Measurements from ENCODE around the gene PFDN5.

The PFDN5 gene

GRCh38 chr12:53295070-53295890 is at the start of gene PFDN5:
PFDN5 (plus strand) TSS chr12:53295542; CDS start chr12:53295568, 26 bp downstream.
- DNase-seq: peak; percentile 51

GRCh38 chr12:53251477-53252348 is 43.6 kb upstream of the PFDN5 start:
- DNase-seq: peak; percentile 30

GRCh38 chr12:53252349-53252916 is 42.9 kb upstream of the PFDN5 start:
- no peak for DNase-seq

DNA sequence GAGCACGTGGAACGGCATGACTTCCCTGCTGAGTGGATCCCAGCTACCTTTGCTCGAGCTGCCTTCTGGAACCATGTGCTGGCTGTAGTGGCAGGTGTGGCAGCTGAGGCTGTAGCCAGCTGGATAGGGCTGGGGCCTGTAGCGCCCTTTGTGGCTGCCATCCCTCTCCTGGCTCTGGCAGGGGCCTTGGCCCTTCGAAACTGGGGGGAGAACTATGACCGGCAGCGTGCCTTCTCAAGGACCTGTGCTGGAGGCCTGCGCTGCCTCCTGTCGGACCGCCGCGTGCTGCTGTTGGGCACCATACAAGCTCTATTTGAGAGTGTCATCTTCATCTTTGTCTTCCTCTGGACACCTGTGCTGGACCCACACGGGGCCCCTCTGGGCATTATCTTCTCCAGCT is 42.0 kb upstream of the PFDN5 start:
- DNase-seq: no peak

- no peak for DNase-seq
Observed at GRCh38 chr12:53254816-53255545, 40.4 kb upstream of the PFDN5 start.

DNA sequence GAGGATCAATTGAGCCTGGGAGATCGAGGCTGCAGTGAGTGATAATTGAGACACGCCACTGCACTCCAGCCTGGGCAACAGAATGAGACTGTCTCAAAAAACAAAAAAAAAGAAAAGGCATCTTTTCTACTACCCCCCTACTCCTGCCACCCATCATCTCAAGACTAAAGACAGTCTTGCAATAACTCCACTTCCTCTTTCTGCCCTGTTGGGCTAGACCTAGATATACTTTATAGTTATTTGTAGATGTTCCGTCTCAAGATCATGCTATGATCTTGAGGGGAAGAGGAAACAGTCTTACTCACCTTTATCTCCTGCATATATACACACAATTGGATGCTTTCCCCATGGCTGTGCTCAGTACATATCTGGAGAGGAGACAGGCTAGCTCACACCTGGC is 39.3 kb upstream of the PFDN5 start:
- DNase-seq: no peak

GRCh38 chr12:53258541-53259539 is 36.5 kb upstream of the PFDN5 start:
- no peak for DNase-seq

GRCh38 chr12:53259891-53260290 is 35.5 kb upstream of the PFDN5 start:
- no peak for DNase-seq

DNA sequence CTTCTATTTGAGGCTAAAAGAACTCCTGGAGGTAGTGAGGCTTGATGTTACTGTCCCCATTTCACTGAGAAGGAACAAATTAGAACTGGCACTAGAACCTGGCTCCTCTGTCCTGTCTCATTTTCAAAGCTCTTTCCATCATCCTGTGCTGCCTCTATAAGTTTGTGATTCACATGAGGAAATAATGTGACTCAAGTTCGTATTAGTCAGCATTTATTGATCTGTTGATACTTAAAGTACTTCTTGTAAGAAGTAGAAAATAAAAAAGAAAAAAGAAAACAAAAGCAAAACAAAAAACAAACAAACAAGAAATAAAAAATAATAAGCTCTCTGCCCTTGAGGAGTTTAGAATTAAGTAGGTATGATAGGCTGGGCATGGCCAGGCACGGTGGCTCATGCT is 29.6 kb upstream of the PFDN5 start:
- no peak for DNase-seq

DNA sequence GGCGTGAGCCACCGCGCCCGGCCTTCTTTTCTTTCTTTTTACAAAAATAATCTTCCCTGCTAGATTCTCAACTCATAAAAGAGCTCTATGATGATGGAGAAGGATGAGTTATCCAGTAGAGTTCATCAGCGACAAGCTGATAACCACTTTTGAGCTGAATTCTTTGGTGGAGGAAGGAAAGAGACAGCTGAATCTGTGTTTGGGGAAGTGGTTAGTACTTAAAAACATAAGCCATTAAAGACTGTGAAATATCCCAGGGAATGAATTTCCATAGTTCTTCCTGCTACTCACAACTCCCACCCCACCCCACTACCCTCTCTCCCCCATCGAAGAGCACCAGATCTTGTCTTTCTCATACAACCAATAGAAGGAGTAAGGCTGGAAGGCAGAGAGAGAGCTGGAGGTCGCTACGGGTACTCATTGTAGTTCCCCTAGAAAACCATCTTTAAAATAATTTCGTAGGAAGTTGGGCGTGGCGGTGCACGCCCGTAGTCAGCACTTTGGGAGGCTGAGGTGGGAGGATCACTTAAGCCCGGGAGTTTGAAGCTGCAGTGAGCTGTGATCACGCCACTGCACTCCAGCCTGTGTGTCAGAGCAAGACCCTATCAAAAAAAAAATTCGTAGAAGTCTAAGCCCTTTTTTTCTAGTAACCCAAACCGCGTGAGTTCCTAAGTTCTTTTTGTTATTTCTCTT is 27.9 kb upstream of the PFDN5 start:
- no peak for DNase-seq

DNA sequence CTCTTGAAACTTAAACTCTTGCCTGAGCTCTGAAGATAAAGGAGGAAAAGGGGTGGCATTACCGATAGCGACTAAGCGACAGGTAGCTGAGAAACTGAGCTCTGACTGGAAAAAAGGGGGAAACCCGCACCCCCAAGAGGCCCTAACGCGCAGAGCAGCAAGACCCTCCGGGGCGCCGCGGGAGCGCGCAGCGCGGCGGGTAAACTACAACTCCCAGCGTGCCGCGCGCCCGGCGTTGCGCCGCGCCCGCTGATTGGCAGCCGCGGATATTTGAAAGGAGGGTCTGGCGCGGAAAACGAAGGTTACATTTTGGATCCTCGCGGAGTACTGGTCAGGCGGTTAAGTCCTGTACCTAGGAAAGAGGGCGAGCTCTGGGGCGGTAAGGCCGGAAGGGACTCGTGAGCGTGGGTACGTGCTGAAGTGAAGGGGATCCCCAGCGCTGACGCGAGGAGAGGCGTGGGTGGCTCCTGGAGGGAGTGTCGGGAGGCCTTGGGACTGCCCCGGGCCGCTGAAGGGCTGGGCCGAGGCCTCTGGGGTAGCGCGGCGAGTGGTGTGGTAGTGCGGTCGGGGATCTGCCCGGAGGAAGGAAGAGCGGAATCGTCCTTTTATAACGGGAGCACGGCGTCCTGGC is 27.2 kb upstream of the PFDN5 start, which contains the start of gene ESPL1:
Gene ESPL1, plus strand, starts transcription at position 301 of the 631 bp plus-strand sequence. CDS start 468 bp downstream, outside the sequence.
- DNase-seq: peak; percentile 37

DNA sequence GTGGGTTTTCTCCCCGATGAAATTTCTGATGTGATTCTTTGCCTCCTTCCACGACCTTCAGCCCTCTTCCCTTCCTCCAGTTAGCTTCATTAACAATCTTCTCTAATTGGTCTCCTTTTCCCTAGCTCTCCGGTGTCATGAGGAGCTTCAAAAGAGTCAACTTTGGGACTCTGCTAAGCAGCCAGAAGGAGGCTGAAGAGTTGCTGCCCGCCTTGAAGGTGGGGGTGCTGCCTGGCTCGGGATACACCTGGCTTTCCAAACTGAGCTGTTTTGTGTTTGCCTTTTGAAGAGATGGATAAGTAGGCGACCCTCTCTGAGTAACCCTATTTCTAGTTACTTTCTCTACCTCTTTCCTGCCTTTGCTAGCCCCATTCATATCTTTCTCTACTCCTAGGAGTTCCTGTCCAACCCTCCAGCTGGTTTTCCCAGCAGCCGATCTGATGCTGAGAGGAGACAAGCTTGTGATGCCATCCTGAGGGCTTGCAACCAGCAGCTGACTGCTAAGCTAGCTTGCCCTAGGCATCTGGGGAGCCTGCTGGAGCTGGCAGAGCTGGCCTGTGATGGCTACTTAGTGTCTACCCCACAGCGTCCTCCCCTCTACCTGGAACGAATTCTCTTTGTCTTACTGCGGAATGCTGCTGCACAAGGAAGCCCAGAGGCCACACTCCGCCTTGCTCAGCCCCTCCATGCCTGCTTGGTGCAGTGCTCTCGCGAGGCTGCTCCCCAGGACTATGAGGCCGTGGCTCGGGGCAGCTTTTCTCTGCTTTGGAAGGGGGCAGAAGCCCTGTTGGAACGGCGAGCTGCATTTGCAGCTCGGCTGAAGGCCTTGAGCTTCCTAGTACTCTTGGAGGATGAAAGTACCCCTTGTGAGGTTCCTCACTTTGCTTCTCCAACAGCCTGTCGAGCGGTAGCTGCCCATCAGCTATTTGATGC is 26.4 kb upstream of the PFDN5 start:
- no peak for DNase-seq

DNA sequence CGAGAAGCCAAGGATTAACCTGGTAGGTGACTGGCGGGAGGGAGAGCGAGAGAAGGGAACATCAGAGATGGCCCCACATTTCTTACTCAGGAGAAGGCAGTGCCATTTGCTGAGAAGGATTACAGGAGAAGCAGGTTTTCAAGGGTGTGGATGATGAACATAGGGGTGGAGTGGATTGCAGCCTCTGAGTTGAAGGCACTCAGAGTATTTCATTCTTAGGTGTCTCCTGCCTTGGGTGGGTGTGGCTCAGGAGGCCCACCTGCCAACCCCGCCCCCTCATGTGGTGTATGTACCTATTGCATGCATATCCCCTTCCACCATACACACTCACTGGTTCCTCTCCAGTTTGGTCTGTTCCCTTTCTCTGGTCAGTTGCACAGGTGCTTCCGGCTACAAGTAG is 20.9 kb upstream of the PFDN5 start:
- no peak for DNase-seq

- DNase-seq: no peak
Observed at GRCh38 chr12:53276511-53276910, 18.8 kb upstream of the PFDN5 start.

- DNase-seq: no peak
Observed at GRCh38 chr12:53277981-53278380, 17.4 kb upstream of the PFDN5 start.

- no peak for DNase-seq
Observed at GRCh38 chr12:53279283-53279869, 16.0 kb upstream of the PFDN5 start.

DNA sequence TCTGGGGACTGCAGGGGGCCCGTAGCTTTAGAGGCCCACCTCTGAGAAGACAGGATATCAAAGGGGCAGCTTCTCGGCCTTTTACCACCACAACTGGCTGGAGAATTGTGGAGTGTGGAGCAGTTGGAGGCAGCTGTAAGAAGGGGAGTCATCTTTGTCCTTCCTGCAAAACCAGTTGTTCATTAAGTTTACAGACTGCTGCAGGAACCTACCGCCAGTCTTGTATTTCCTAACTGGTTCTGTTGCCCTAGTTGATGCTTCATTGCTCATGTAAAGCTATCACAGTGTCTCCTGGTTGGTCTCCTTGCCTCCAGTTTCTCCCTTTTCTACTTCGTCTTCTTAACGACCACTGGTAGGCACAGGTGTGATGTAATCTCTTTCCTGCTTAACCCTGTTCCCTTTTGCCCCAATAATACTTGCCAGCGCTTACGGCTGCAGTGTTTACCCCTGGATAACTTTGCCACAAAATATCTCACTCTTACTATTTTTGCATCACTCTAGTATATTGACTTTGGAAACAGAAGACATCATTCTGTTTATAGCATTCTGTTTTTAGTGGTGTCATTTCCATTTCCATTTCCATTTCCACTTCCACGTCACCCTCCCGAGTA is 15.3 kb upstream of the PFDN5 start:
- DNase-seq: no peak

GRCh38 chr12:53286448-53286847 is 8.9 kb upstream of the PFDN5 start:
- no peak for DNase-seq
